SK-N-SH treated with all-trans-retinoic acid at 6 μM for 48 hours (cell line): ENCODE data around the gene TRMT1.

ENCODE experiments used
- ARNTL ChIP-seq: fragments of 450-650 bp; formaldehyde crosslinking; IDR thresholded peaks from 2 replicates; pipeline ENCODE4 v1.5.0; 2020; ENCODE audit warnings: low read depth, mild to moderate bottlenecking, moderate library complexity, borderline replicate concordance
- BACH2 ChIP-seq: fragments of 250-450 bp; sonication (Bioruptor Pico); IDR thresholded peaks from 2 replicates; pipeline ENCODE4 v1.9.0; 2021; ENCODE audit warnings: mild to moderate bottlenecking, borderline replicate concordance
- ESRRG ChIP-seq: fragments of 250-450 bp; sonication (Bioruptor Pico); IDR thresholded peaks from 2 replicates; pipeline ENCODE4 v1.6.1; 2021; ENCODE audit warnings: mild to moderate bottlenecking
- ISL1 ChIP-seq: fragments of 250-450 bp; sonication (Bioruptor Pico); IDR thresholded peaks from 2 replicates; pipeline ENCODE4 v2.1.2; 2022; ENCODE audit warnings: mild to moderate bottlenecking, moderate library complexity
- OSR1 ChIP-seq: fragments of 250-450 bp; sonication (Bioruptor Pico); IDR thresholded peaks from 2 replicates; pipeline ENCODE4 v1.8.0; 2022; ENCODE audit warnings: moderate library complexity, mild to moderate bottlenecking, inconsistent platforms
- PATZ1 ChIP-seq: fragments of 250-450 bp; sonication (Bioruptor Pico); IDR thresholded peaks from 2 replicates; pipeline ENCODE4 v1.8.0; 2020; ENCODE audit warnings: mild to moderate bottlenecking, moderate library complexity, borderline replicate concordance
- RARB ChIP-seq: fragments of 250-450 bp; sonication (Bioruptor Pico); IDR thresholded peaks from 2 replicates; pipeline ENCODE4 v1.8.0; 2021; ENCODE audit warnings: mild to moderate bottlenecking, moderate library complexity
- SNAI2 ChIP-seq: fragments of 250-450 bp; sonication (Bioruptor Pico); IDR thresholded peaks from 2 replicates; pipeline ENCODE4 v1.5.0; 2020; ENCODE audit warnings: mild to moderate bottlenecking, moderate library complexity
- ZFP3 ChIP-seq: fragments of 250-450 bp; sonication (Bioruptor Pico); IDR thresholded peaks from 2 replicates; pipeline ENCODE4 v1.5.0; 2020; ENCODE audit warnings: mild to moderate bottlenecking, moderate library complexity
- ZFP30 ChIP-seq: fragments of 450-650 bp; formaldehyde crosslinking; IDR thresholded peaks from 2 replicates; pipeline ENCODE4 v1.5.0; 2022; ENCODE audit warnings: mild to moderate bottlenecking, moderate library complexity
- TF ChIP-seq, protein P1 (sequence below): fragments of 250-450 bp; sonication (Bioruptor Pico); IDR thresholded peaks from 2 replicates; pipeline ENCODE4 v1.8.0; 2021; ENCODE audit warnings: low read depth, mild to moderate bottlenecking, moderate library complexity, borderline replicate concordance
- TF ChIP-seq, protein P2 (sequence below): fragments of 250-450 bp; sonication (Bioruptor Pico); IDR thresholded peaks from 2 replicates; pipeline ENCODE4 v1.5.1; 2020; ENCODE audit warnings: low read depth, mild to moderate bottlenecking, moderate library complexity
- TF ChIP-seq, protein P3 (sequence below): fragments of 250-450 bp; sonication (Bioruptor Pico); IDR thresholded peaks from 2 replicates; pipeline ENCODE4 v1.5.0; 2020; ENCODE audit warnings: mild to moderate bottlenecking, moderate library complexity

- TF ChIP-seq PATZ1 (CRISPR knock-in tag) (no peak), ISL1 (CRISPR knock-in tag) (no peak), ESRRG (CRISPR knock-in tag) (no peak), RARB (CRISPR knock-in tag) (no peak), BACH2 (no peak), ZFP30 (CRISPR knock-in tag) (no peak), OSR1 (no peak), ARNTL (no peak), SNAI2 (CRISPR knock-in tag) (no peak), ZFP3 (CRISPR knock-in tag) (no peak)
- TF ChIP-seq, protein P1, sequence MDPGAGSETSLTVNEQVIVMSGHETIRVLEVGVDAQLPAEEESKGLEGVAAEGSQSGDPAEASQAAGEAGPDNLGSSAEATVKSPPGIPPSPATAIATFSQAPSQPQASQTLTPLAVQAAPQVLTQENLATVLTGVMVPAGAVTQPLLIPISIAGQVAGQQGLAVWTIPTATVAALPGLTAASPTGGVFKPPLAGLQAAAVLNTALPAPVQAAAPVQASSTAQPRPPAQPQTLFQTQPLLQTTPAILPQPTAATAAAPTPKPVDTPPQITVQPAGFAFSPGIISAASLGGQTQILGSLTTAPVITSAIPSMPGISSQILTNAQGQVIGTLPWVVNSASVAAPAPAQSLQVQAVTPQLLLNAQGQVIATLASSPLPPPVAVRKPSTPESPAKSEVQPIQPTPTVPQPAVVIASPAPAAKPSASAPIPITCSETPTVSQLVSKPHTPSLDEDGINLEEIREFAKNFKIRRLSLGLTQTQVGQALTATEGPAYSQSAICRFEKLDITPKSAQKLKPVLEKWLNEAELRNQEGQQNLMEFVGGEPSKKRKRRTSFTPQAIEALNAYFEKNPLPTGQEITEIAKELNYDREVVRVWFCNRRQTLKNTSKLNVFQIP (CRISPR knock-in tag): no peak
- TF ChIP-seq, protein P2, sequence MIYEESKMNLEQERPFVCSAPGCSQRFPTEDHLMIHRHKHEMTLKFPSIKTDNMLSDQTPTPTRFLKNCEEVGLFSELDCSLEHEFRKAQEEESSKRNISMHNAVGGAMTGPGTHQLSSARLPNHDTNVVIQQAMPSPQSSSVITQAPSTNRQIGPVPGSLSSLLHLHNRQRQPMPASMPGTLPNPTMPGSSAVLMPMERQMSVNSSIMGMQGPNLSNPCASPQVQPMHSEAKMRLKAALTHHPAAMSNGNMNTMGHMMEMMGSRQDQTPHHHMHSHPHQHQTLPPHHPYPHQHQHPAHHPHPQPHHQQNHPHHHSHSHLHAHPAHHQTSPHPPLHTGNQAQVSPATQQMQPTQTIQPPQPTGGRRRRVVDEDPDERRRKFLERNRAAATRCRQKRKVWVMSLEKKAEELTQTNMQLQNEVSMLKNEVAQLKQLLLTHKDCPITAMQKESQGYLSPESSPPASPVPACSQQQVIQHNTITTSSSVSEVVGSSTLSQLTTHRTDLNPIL: no peak
- TF ChIP-seq, protein P3, sequence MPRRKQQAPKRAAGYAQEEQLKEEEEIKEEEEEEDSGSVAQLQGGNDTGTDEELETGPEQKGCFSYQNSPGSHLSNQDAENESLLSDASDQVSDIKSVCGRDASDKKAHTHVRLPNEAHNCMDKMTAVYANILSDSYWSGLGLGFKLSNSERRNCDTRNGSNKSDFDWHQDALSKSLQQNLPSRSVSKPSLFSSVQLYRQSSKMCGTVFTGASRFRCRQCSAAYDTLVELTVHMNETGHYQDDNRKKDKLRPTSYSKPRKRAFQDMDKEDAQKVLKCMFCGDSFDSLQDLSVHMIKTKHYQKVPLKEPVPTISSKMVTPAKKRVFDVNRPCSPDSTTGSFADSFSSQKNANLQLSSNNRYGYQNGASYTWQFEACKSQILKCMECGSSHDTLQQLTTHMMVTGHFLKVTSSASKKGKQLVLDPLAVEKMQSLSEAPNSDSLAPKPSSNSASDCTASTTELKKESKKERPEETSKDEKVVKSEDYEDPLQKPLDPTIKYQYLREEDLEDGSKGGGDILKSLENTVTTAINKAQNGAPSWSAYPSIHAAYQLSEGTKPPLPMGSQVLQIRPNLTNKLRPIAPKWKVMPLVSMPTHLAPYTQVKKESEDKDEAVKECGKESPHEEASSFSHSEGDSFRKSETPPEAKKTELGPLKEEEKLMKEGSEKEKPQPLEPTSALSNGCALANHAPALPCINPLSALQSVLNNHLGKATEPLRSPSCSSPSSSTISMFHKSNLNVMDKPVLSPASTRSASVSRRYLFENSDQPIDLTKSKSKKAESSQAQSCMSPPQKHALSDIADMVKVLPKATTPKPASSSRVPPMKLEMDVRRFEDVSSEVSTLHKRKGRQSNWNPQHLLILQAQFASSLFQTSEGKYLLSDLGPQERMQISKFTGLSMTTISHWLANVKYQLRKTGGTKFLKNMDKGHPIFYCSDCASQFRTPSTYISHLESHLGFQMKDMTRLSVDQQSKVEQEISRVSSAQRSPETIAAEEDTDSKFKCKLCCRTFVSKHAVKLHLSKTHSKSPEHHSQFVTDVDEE (CRISPR knock-in tag): no peak
These were observed 23.8 kb downstream of the TRMT1 start for GRCh38 chr19:13092606-13093235.
